Mesenchymal stem cell (in vitro differentiated cells and primary cell): ENCODE measurements around the gene NCLN.

Source experiments
- DNase-seq: peaks from one replicate; pipeline ENCODE4 v3.0.0-alpha.2; 2013
- H2AFZ ChIP-seq: one replicate; pipeline ENCODE4 v1.6.1; 2013; ENCODE audit warnings: low read depth, mild to moderate bottlenecking, control low read depth, inconsistent platforms, low read length, moderate library complexity
- H2AK5ac ChIP-seq: 2 replicates; pipeline ENCODE4 v1.6.1; 2013; ENCODE audit warnings: low read length, moderate library complexity, mild to moderate bottlenecking, inconsistent platforms; ENCODE audit not compliant: severe bottlenecking
- H2BK120ac ChIP-seq: one replicate; pipeline ENCODE4 v1.6.1; 2013; ENCODE audit warnings: low read depth, mild to moderate bottlenecking, inconsistent platforms, low read length, moderate library complexity
- H2BK12ac ChIP-seq, 2 experiments: one replicate each; pipeline ENCODE4 v1.6.1; 2013; ENCODE audit warnings: inconsistent platforms in 2 of 2, low read length in 2 of 2, mild to moderate bottlenecking in 2 of 2, moderate library complexity in 2 of 2, control low read depth in 1 of 2
- H2BK15ac ChIP-seq: one replicate; pipeline ENCODE4 v1.6.1; 2013; ENCODE audit warnings: mild to moderate bottlenecking, low read depth, inconsistent platforms; ENCODE audit not compliant: poor library complexity, severe bottlenecking
- H2BK5ac ChIP-seq: 2 replicates; pipeline ENCODE4 v1.6.1; 2013; ENCODE audit warnings: low read depth, mild to moderate bottlenecking, low read length, control low read depth, inconsistent platforms; ENCODE audit not compliant: poor library complexity, severe bottlenecking
- H3K14ac ChIP-seq, 2 experiments: one replicate each; pipeline ENCODE4 v1.6.1; 2013; ENCODE audit warnings: inconsistent platforms in 2 of 2, low read length in 2 of 2, control low read depth in 1 of 2, mild to moderate bottlenecking in 1 of 2, moderate library complexity in 1 of 2
- H3K18ac ChIP-seq, 2 experiments: one replicate each; pipeline ENCODE4 v1.6.1; 2013; ENCODE audit warnings: inconsistent platforms in 2 of 2, low read length in 2 of 2, control low read depth in 1 of 2, low read depth in 1 of 2, mild to moderate bottlenecking in 1 of 2
- H3K23ac ChIP-seq, 2 experiments: one replicate each; pipeline ENCODE4 v1.6.1; 2013; ENCODE audit warnings: inconsistent platforms in 2 of 2, low read length in 2 of 2, mild to moderate bottlenecking in 2 of 2, moderate library complexity in 2 of 2, control low read depth in 1 of 2
- H3K27ac ChIP-seq: 2 replicates; pipeline ENCODE4 v1.5.1; 2013; ENCODE audit warnings: mild to moderate bottlenecking, moderate library complexity, low read length, control low read depth, inconsistent platforms; ENCODE audit not compliant: poor library complexity, severe bottlenecking
- H3K27me3 ChIP-seq, 2 experiments: 2 replicates each; pipeline versions ENCODE4 v1.6.1 to v1.7.0; 2013; ENCODE audit warnings: low read length in 2 of 2, mild to moderate bottlenecking in 2 of 2, moderate library complexity in 2 of 2, control low read depth in 1 of 2, inconsistent platforms in 1 of 2; ENCODE audit not compliant: control insufficient read depth in 1 of 2, insufficient read depth in 1 of 2
- H3K36me3 ChIP-seq, 2 experiments: 2 replicates each; pipeline versions ENCODE4 v1.6.1 to v1.7.0; 2013; ENCODE audit warnings: low read length in 2 of 2, control low read depth in 1 of 2, inconsistent platforms in 1 of 2, low read depth in 1 of 2, mild to moderate bottlenecking in 1 of 2; ENCODE audit not compliant: insufficient read depth in 2 of 2, control insufficient read depth in 1 of 2
- H3K4ac ChIP-seq, 2 experiments: one replicate each; pipeline ENCODE4 v1.6.1; 2013; ENCODE audit warnings: inconsistent platforms in 2 of 2, low read length in 2 of 2, mild to moderate bottlenecking in 2 of 2, moderate library complexity in 2 of 2, control low read depth in 1 of 2, low read depth in 1 of 2
- H3K4me1 ChIP-seq: 2 replicates; pipeline ENCODE4 v1.6.1; 2013; ENCODE audit warnings: low read depth, low read length, control low read depth; ENCODE audit not compliant: control insufficient read depth, insufficient read depth
- H3K4me2 ChIP-seq: 2 replicates; pipeline ENCODE4 v1.6.1; 2013; ENCODE audit warnings: low read length, mild to moderate bottlenecking, inconsistent platforms; ENCODE audit not compliant: poor library complexity, severe bottlenecking
- H3K4me3 ChIP-seq, 2 experiments: 2 replicates each; pipeline versions ENCODE4 v1.5.1 to v1.7.0; 2013; ENCODE audit warnings: low read length in 2 of 2, mild to moderate bottlenecking in 2 of 2, control low read depth in 1 of 2, low read depth in 1 of 2; ENCODE audit not compliant: insufficient read depth in 1 of 2
- H3K79me1 ChIP-seq: replicated peaks from 2 replicates; pipeline ENCODE4 v1.6.1; 2013; ENCODE audit warnings: mild to moderate bottlenecking, control low read depth, low read length, inconsistent platforms; ENCODE audit not compliant: poor library complexity, severe bottlenecking
- H3K9ac ChIP-seq: 2 replicates; pipeline ENCODE4 v1.7.0; 2013; ENCODE audit warnings: mild to moderate bottlenecking, low read length, moderate library complexity
- H3K9me3 ChIP-seq: 2 replicates; pipeline ENCODE4 v1.7.0; 2013; ENCODE audit warnings: mild to moderate bottlenecking, low read length; ENCODE audit not compliant: control insufficient read depth
- H4K8ac ChIP-seq: one replicate; pipeline ENCODE4 v1.6.1; 2013; ENCODE audit warnings: inconsistent platforms, mild to moderate bottlenecking, low read length, moderate library complexity
- H4K91ac ChIP-seq: one replicate; pipeline ENCODE4 v1.6.1; 2013; ENCODE audit warnings: mild to moderate bottlenecking, low read length, inconsistent platforms
- WGBS: methylation state at CpG from one replicate; pipeline ENCODE4 v1.1.7; 2013; ENCODE audit warnings: mixed read lengths; 5-methylcytosine and 5-hydroxymethylcytosine counted together

Gene NCLN

GRCh38 chr19:3208317-3209207, 22.8 kb downstream of the NCLN start:
- Histone ChIP-seq H3K4me1 (peaks cover 4% of the 10 kb centered on the region), H3K9me3 (no peaks in the 10 kb centered on the region), H3K36me3 (peaks cover 38 to 67% of the 10 kb centered on the region in 2 experiments), H2BK5ac (no peak overlapping the region), H4K8ac (no peak overlapping the region), H2BK15ac (no peak overlapping the region), H2BK12ac (no peak overlapping the region), H3K27me3 (no peaks in the 10 kb centered on the region), H3K27ac (no peak overlapping the region), H2AFZ (no peak overlapping the region), H4K91ac (no peak overlapping the region), H3K9ac (no peak overlapping the region), H3K4ac (no peak overlapping the region), H3K4me2 (no peak overlapping the region), H3K4me3 (no peak overlapping the region), H2BK120ac (no peak overlapping the region), H3K14ac (no peak overlapping the region), H3K79me1 (peaks cover 4% of the 10 kb centered on the region), H3K18ac (no peak overlapping the region), H3K23ac (no peak overlapping the region), H2AK5ac (no peak overlapping the region)
- WGBS = 94% methylated on average over 33 of the region's 33 CpGs
- DNase-seq = no peak

DNA sequence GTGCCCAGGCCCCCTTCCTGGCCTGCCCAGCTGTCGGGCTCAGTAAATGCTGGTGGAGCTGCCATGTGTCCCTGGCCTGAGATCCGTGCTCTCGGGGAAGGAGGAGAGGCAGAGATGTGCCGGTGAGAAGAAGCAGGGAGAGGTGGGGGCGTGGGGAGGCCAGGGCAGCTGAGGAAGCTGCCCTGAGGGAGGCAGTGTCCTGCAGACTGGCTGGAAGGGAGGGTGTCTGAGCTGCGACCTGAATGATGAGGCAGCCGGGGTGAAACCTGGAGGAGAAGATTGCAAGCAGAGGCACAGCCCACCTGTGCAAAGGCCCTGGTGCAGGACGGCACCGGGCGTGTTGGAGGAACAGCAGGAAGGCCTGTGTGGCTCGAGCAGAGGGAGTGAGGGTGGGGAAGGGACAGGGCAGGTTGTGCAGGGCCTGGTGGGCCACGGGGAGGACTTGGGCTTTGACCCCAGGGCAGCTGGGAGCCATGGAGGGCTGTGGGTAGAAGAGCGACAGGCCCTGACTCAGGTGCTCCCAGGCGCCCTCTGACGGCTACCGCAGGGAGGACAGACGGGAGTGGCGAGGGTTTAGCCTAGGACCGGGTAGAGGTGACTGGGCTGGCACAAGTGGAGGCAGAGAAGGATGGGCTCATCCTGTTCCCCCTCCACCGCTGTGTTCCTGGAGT, 24.8 kb downstream of the NCLN start:
- Histone ChIP-seq H3K9ac (no peak overlapping the region), H2BK12ac (no peak overlapping the region), H3K18ac (no peak overlapping the region), H3K9me3 (no peaks in the 10 kb centered on the region), H4K91ac (peak overlapping the region; percentile 40), H2AFZ (no peak overlapping the region), H2BK15ac (no peak overlapping the region), H3K14ac (no peak overlapping the region), H3K4ac (no peak overlapping the region), H3K27me3 (no peaks in the 10 kb centered on the region), H2BK120ac (no peak overlapping the region), H3K23ac (no peak overlapping the region), H3K4me2 (no peak overlapping the region), H3K79me1 (peaks cover 3% of the 10 kb centered on the region), H3K36me3 (peaks cover 30 to 48% of the 10 kb centered on the region in 2 experiments), H3K27ac (no peak overlapping the region), H3K4me1 (peaks cover 4% of the 10 kb centered on the region), H4K8ac (no peak overlapping the region), H3K4me3 (no peak overlapping the region), H2AK5ac (no peak overlapping the region), H2BK5ac (no peak overlapping the region)
- DNase-seq = peak; percentile 35
- 55% methylated on average over 20 of the region's 20 CpGs for WGBS

- Histone ChIP-seq H3K4me3 (no peak overlapping the region), H4K91ac (peak overlapping the region; percentile 47), H3K9ac (no peak overlapping the region), H3K9me3 (no peaks in the 10 kb centered on the region), H2BK12ac (no peak overlapping the region), H3K23ac (no peak overlapping the region), H3K27me3 (no peaks in the 10 kb centered on the region), H3K14ac (no peak overlapping the region), H3K36me3 (peaks cover 26 to 41% of the 10 kb centered on the region in 2 experiments), H3K4ac (no peak overlapping the region), H3K27ac (no peak overlapping the region), H2BK15ac (peak overlapping the region; percentile 81), H3K79me1 (peaks cover 3% of the 10 kb centered on the region), H3K4me1 (peaks cover 4% of the 10 kb centered on the region), H2BK5ac (no peak overlapping the region), H2AK5ac (no peak overlapping the region), H4K8ac (no peak overlapping the region), H2AFZ (no peak overlapping the region), H2BK120ac (no peak overlapping the region), H3K4me2 (no peak overlapping the region), H3K18ac (no peak overlapping the region)
- WGBS = 78% methylated on average over 12 of the region's 12 CpGs
- no peak for DNase-seq
Measured at GRCh38 chr19:3211191-3211590, 25.5 kb downstream of the NCLN start.

DNA sequence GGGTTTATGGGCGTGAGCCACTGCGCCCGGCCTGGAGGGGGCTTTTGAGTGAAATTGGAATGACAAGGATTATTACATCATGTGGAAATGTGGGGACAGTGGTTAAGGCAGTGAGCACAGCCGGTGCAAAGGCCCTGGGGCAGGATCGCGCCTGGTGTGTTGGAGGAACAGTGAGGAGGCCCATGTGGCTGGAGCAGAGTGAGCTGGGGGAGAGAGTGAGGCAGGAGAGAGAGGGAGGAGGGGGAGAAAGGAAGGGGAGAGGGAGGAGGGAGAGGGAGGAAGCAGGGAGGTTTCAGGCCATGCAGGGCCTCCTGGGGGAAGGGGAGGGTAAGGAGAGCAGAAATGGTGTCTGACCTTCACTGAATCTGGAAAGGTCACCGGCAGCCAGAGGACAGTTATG, 27.4 kb downstream of the NCLN start:
- H3K18ac ChIP-seq = no peak overlapping the region
- H3K4me2 ChIP-seq = no peak overlapping the region
- H3K4me3 ChIP-seq = no peak overlapping the region
- peaks cover 7 to 23% of the 10 kb centered on the region in 2 experiments for H3K36me3 ChIP-seq
- no peak overlapping the region for H3K9ac ChIP-seq
- H4K8ac ChIP-seq = no peak overlapping the region
- no peak overlapping the region for H3K27ac ChIP-seq
- no peak overlapping the region for H2BK15ac ChIP-seq
- no peak overlapping the region for H3K4ac ChIP-seq
- DNase-seq = no peak
- H2BK120ac ChIP-seq = no peak overlapping the region
- H3K23ac ChIP-seq = no peak overlapping the region
- peaks cover 3% of the 10 kb centered on the region for H3K79me1 ChIP-seq
- WGBS = 91% methylated on average over 7 of the region's 7 CpGs
- no peaks in the 10 kb centered on the region for H3K9me3 ChIP-seq
- H3K27me3 ChIP-seq = no peaks in the 10 kb centered on the region
- no peak overlapping the region for H3K14ac ChIP-seq
- no peak overlapping the region for H2BK5ac ChIP-seq
- no peak overlapping the region for H2BK12ac ChIP-seq
- peaks cover 4% of the 10 kb centered on the region for H3K4me1 ChIP-seq
- H2AFZ ChIP-seq = no peak overlapping the region
- no peak overlapping the region for H2AK5ac ChIP-seq
- no peak overlapping the region for H4K91ac ChIP-seq
